Right lobe of liver (tissue), 4 donors: Measurements from ENCODE around the gene METTL22.

Source experiments
- CTCF ChIP-seq, 4 donors: fragments of 200-600 bp in 3 of 4; fragments of 450-650 bp in 1 of 4; IDR thresholded peaks; one replicate each; pipeline versions ENCODE4 v1.5.1 to v1.8.0; 2016 to 2022; ENCODE audit warnings: antibody characterized with exemption in 4 of 4, mild to moderate bottlenecking in 2 of 4
- POLR2A ChIP-seq: fragments of 450-650 bp; IDR thresholded peaks from one replicate; pipeline ENCODE4 v1.6.1; 2017; ENCODE audit warnings: antibody characterized with exemption, mild to moderate bottlenecking
- donor health status: DM: no; HTN: no; CAD: no.
- donor health status: DM: no; HTN: no; CAD: no.
- donor health status: DM: no; HTN: yes; CAD: no.

GRCh38 chr16:8667492-8667891 is 46.0 kb downstream of the METTL22 start:
- TF ChIP-seq POLR2A (no peak), CTCF (IDR thresholded peaks at IDR 0.05) (no peak)
